Measurements from ENCODE around the gene FGF21.

GRCh38 chr19:48802623-48803022, 47.3 kb downstream of the FGF21 start:
- TF ChIP-seq CTCF (IDR thresholded peaks at IDR 0.05) (no peak), POLR2A (IDR thresholded peaks at IDR 0.05) (no peak)
